Neural cell (in vitro differentiated cells): ENCODE measurements around the gene ZBTB11.

Experiments
- CTCF ChIP-seq: fragments of 450-650 bp; IDR thresholded peaks from 2 replicates; pipeline ENCODE4 v1.5.1; 2014; ENCODE audit warnings: antibody characterized with exemption, mild to moderate bottlenecking, moderate library complexity; ENCODE audit not compliant: poor library complexity, severe bottlenecking
- EP300 ChIP-seq: fragments of 450-650 bp; conservative IDR thresholded peaks from 2 replicates; pipeline ENCODE4 v1.6.1; 2014; ENCODE audit warnings: antibody characterized with exemption, mild to moderate bottlenecking, moderate library complexity; ENCODE audit not compliant: poor library complexity, severe bottlenecking
- EZH2 ChIP-seq: fragments of 200-600, 300-800 bp; shearing (Covaris generic), sonication (generic); IDR thresholded peaks from 2 replicates; pipeline ENCODE4 v1.6.1; 2014; ENCODE audit warnings: antibody characterized with exemption, low read length, borderline replicate concordance, mild to moderate bottlenecking; ENCODE audit not compliant: insufficient read depth, poor library complexity, severe bottlenecking
- MXI1 ChIP-seq: fragments of 450-650 bp; conservative IDR thresholded peaks from 2 replicates; pipeline ENCODE4 v1.6.1; 2014; ENCODE audit warnings: antibody characterized with exemption, mild to moderate bottlenecking; ENCODE audit not compliant: poor library complexity, severe bottlenecking
- POLR2AphosphoS5 ChIP-seq: IDR thresholded peaks from 2 replicates; pipeline ENCODE4 v1.6.1; 2012
- RAD21 ChIP-seq: fragments of 450-650 bp; conservative IDR thresholded peaks from 2 replicates; pipeline ENCODE4 v1.6.1; 2014; ENCODE audit warnings: antibody characterized with exemption, mild to moderate bottlenecking, moderate library complexity
- REST ChIP-seq: IDR thresholded peaks from 2 replicates; pipeline ENCODE4 v1.6.1; 2012; ENCODE audit warnings: borderline replicate concordance
- SMC3 ChIP-seq: fragments of 450-650 bp; conservative IDR thresholded peaks from 2 replicates; pipeline ENCODE4 v1.6.1; 2014; ENCODE audit warnings: antibody characterized with exemption, mild to moderate bottlenecking, moderate library complexity; ENCODE audit not compliant: poor library complexity
- TAF1 ChIP-seq: IDR thresholded peaks from 2 replicates; pipeline ENCODE4 v1.6.1; 2012; ENCODE audit warnings: low read depth

- TF ChIP-seq POLR2AphosphoS5 = no peak
- no peak for TF ChIP-seq CTCF
- TF ChIP-seq REST = no peak
- no peak for TF ChIP-seq EZH2
- TF ChIP-seq EP300 = no peak
- no peak for TF ChIP-seq MXI1
- no peak for TF ChIP-seq TAF1
- no peak for TF ChIP-seq SMC3
- no peak for TF ChIP-seq RAD21
Measured at GRCh38 chr3:101646726-101647125, 30.2 kb downstream of the ZBTB11 start.
